ENCODE data around the gene PLA2G7.

DNA sequence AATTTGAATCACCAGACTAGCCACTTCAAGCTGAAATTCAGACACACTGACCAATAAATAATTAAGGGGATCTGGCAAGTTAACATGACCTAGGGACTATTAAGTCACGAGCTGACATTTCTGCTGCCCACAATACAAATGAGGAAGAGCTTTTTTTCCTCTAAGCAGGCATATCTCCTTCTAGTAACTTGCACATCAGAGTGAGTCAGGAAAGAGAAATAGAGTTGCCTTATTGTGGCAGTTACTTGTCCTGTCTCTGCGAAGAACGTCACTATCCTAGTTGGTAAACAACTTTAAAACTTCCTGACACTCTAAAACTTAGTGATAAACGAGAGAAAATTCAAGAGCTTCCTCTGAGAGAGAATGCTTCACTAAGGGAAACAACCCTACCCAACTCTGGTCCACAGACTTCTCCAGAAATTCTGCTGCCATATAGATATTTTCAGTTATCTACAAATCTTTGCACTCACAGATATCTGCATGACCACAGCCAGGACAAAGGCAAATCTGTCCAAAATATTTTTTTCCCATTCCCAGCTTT lies 4.2 kb downstream of the PLA2G7 start:
- no peak for TF ChIP-seq POLR2AphosphoS5 (IDR thresholded peaks at IDR 0.05; ENCODE audit: low read depth, low read length)
- TF ChIP-seq POLR2A (IDR thresholded peaks at IDR 0.05; ENCODE audit: low read depth, low read length): no peak
- TF ChIP-seq PAX5 (IDR thresholded peaks at IDR 0.05; ENCODE audit: insufficient read depth, low read length, severe bottlenecking): no peak
- no peak for TF ChIP-seq POU2F2 (IDR thresholded peaks at IDR 0.05; ENCODE audit: low read depth, low read length)
- no peak for TF ChIP-seq SPI1 (IDR thresholded peaks at IDR 0.05; ENCODE audit: low read depth, low read length)

Data from GM12891 (cell line).